ENCODE data around the gene ERBB3.

Gene ERBB3

DNA sequence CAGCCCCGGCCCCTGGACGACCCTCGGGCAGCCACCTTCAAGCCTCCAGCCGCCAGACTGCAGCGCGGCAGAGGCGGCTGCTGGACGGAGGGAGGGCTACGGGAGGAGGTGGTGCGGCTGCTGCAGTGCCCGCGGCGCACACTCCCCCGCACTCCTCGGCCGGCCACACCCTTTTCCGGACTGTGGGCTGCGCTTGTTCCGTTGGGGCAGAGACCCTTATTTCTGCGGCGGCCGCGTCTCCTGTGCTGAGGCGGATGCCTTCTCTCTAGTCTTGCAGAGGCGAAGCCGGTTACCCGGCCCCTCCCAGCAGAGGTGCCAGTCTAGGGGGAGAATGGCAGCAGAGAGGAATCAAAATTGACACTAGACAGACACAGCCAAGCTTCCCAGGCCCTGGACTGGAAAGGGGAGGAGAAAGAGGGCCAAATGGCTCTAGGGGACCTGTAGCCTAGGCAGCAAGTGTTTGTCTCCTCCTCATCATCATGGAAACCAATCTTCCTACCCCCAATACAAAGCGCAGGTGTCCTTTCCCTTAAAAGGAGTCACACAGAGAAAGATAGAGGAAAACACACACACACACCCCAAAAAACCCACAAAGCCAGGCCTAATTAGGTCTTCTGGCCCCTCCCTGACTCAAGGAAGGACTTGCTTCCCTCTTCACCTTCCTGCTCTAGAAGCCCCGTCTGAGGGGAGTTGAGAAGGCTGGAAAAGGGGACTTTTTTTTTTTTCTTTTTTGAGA is 49.4 kb downstream of the ERBB3 start (continued):
- TF ChIP-seq PRDM10 (tag by site-specific recombination; IDR thresholded peaks at IDR 0.05) (peak; percentile 83), ZNF530 (tag by site-specific recombination; IDR thresholded peaks at IDR 0.05; ENCODE audit: low read depth) (no peak), PRDM4 (tag by site-specific recombination; IDR thresholded peaks at IDR 0.05) (no peak), ZFHX2 (tag by site-specific recombination; conservative IDR thresholded peaks at IDR 0.05) (peak; percentile 92), HOXD13 (CRISPR knock-in tag; IDR thresholded peaks at IDR 0.05; ENCODE audit: borderline replicate concordance) (no peak), ZBTB21 (tag by site-specific recombination; IDR thresholded peaks at IDR 0.05) (no peak), KLF17 (tag by site-specific recombination; IDR thresholded peaks at IDR 0.05) (peak; percentile 59; the same call in 1 of the 2 replicates), ZNF155 (tag by site-specific recombination; IDR thresholded peaks at IDR 0.05) (no peak), ZNF248 (tag by site-specific recombination; IDR thresholded peaks at IDR 0.05) (no peak), ZNF596 (tag by site-specific recombination; IDR thresholded peaks at IDR 0.05) (no peak), ZNF529 (tag by site-specific recombination; IDR thresholded peaks at IDR 0.05; ENCODE audit: insufficient replicate concordance) (no peak), ZNF335 (tag by site-specific recombination; conservative IDR thresholded peaks at IDR 0.05) (peak; percentile 63), ZNF768 (tag by site-specific recombination; IDR thresholded peaks at IDR 0.05) (no peak), ZNF791 (tag by site-specific recombination; IDR thresholded peaks at IDR 0.05) (no peak), HOXA7 (CRISPR knock-in tag; IDR thresholded peaks at IDR 0.05; ENCODE audit: borderline replicate concordance) (no peak), ZNF560 (tag by site-specific recombination; IDR thresholded peaks at IDR 0.05; ENCODE audit: borderline replicate concordance) (no peak), ZNF473 (tag by site-specific recombination; IDR thresholded peaks at IDR 0.05) (no peak), ZNF140 (tag by site-specific recombination; IDR thresholded peaks at IDR 0.05) (no peak), ZNF175 (tag by site-specific recombination; IDR thresholded peaks at IDR 0.05) (no peak), ZBTB6 (tag by site-specific recombination; IDR thresholded peaks at IDR 0.05) (no peak), TCF7L2 (IDR thresholded peaks at IDR 0.05; ENCODE audit: borderline replicate concordance, low read depth, low read length) (no peak), ZIC2 (tag by site-specific recombination; IDR thresholded peaks at IDR 0.05) (no peak), ZBTB7A (tag by site-specific recombination; IDR thresholded peaks at IDR 0.05; ENCODE audit: low read depth) (no peak), ZNF350 (tag by site-specific recombination; IDR thresholded peaks at IDR 0.05) (no peak), ZNF146 (tag by site-specific recombination; IDR thresholded peaks at IDR 0.05) (no peak), ZNF639 (tag by site-specific recombination; IDR thresholded peaks at IDR 0.05) (no peak), EGR2 (tag by site-specific recombination; IDR thresholded peaks at IDR 0.05; ENCODE audit: low read depth) (peak; percentile 87), ZNF10 (tag by site-specific recombination; IDR thresholded peaks at IDR 0.05) (no peak), MEIS1 (CRISPR knock-in tag; IDR thresholded peaks at IDR 0.05; ENCODE audit: borderline replicate concordance) (no peak), ZBTB8A (tag by site-specific recombination; IDR thresholded peaks at IDR 0.05) (peak; percentile 51; the same call in 1 of the 2 replicates), ZNF658 (tag by site-specific recombination; IDR thresholded peaks at IDR 0.05) (no peak), ZNF624 (tag by site-specific recombination; IDR thresholded peaks at IDR 0.05) (no peak), ZSCAN16 (tag by site-specific recombination; IDR thresholded peaks at IDR 0.05) (no peak)

Data from HEK293 (cell line).